NCI-H2107 treated with DMSO at 0.1 percent for 48 hours (cell line): Measurements from ENCODE around the gene TSPAN19.

Experiments used
- DNase-seq: peaks from one replicate; lab custom pipeline; 2025; ENCODE audit not compliant: unreplicated experiment; lab: John Stamatoyannopoulos, UW

TSPAN19 gene

DNA sequence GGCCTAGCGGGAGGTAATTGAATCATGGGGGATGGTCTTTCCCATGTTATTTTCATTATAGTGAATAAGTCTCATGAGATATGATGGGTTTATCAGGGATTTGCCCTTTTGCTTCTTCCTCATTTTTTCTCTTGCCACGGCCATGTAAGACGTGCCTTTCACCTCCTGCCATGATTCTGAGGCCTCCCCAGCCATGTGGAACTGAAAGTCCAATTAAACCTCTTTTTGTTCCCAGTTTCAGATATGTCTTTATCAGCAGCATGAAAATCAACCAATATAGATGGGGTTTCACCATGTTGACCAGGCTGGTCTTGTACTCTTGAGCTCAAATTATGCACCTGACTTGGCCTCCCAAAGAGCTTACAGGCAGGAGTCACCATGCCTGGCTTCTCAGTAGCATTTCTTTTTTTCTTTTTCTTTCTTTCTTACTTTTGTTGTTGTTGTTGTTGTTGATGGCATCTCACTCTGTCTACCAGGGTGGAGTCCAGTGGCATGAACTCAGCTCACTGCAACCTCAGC is 33.2 kb downstream of the TSPAN19 start:
- no peak for DNase-seq

DNA sequence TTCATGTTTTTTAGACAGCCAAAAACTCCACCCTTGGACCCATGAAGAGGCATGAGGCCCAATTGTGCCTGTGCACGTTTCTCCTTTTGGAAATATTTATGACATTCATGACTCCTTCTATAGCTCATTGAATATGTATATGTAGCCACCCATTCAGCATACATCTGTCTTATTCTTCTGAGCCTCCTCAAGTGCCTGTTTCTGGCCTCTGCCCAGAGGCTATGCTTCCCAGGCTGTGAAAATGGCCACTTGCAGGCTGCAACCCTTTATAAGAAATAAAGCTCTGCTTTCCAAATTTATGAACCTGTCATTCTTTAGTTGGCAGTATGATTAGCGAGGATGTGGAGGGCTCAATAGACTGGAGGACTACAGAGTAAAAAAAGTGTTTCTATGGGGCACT is 35.3 kb downstream of the TSPAN19 start:
- DNase-seq = no peak

DNA sequence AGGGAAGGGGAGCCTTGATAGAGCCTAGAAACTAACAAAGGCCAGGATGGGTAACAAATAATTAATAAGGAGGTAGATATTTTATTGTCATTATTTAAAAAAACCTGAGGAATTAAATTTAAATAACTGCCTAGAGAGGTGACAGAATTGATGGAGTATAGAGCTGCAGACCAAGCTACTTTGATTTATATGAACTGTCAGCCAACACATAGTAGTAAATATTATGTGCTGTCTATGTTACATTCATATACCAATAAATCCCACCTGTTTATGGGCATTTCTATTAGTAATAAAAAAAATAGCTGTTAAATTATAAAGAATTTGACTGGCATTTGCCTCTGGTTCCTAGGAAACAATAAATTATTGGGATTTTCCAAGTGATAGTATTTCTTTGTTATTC is 37.7 kb downstream of the TSPAN19 start:
- DNase-seq = no peak

DNA sequence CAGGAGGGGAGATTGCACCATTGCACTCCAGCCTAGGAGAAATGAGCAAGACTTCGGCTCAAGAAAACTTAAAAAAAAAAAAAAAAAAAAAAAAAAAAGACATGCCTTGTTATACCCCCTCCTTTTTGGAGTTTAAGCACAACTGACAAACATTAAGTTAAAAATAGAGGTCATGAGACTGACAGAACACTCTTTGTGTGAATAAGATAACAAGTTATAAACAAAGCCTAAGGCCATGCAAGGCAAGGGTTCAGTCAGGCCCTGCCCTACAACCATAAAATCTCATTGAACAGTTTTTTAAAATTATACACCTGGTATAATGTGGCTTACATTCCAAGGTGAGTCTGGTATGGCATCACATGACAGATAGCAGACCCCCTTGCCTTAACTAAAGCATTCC is 39.3 kb downstream of the TSPAN19 start:
- DNase-seq = no peak

DNA sequence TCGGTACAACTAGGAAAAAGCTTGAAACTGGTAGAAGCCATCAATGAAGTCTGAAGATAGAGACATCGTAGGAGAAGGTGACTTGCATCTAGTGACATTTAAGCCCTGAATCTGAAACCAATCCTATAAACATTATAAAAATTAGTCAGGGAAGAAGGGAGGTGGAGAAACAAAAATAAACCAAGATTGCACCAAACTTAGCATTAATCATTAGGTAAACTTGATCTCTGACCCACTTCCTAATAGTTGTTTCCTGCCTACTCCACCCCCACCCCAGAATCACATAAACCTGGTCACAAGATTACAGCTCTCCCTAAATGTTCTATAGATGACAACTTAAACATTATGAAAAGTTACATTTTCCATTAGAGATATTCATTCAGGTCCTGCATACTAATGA is 40.4 kb downstream of the TSPAN19 start:
- DNase-seq = no peak

DNA sequence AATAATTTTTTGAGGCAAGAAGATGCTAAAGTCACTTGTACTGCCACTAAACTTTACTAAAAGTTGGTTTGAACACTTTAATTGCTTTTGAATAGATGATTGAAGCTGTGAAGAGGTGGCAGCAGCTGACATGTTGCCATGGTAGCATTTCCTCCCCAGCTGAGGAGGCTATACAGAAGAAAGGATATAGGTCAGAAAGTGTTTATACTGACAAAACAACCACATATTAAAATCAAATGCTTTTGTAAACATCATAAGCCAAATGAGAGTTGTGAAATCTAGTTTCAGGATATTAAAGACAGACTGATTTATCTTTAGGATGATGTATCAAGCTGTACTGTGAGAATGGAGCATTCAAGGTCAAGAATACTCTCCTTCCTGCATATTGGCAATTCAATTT is 41.7 kb downstream of the TSPAN19 start:
- no peak for DNase-seq

DNA sequence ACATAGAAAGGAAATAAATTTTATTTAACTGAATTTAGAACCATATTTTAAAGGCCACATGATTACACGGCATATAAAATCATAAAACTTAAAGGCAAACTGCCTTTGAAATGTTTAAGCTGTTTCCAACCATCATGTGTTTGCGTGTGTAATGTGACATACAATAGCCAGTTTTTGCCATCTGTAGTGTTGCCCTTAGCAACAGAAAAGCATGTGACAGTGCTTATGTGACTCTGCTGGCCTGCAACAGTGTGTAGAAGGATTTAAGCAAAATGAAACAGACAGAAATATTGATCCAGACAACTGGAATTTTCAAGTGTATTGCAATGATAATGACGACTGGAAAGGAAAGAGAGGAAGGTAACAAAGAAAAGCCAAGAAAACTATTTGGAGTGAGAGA is 49.5 kb downstream of the TSPAN19 start:
- DNase-seq = no peak

DNA sequence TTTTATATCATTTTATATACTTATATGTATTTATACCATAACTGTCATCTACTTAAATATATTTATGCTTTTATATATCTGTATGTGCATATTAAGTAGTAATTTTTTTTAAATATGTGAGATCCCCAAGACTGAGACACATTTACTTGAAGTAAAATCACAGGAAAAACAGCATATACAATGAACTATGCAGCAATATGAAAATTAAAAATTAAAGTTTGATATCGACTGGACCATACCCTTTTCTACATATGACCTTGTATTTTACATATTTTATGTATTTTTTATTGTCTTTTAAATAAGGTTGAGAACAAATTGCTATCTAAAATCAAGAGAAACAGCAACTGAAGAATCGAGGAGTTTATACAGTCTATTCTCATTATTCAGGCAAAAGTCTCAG is 50.0 kb downstream of the TSPAN19 start:
- no peak for DNase-seq

DNA sequence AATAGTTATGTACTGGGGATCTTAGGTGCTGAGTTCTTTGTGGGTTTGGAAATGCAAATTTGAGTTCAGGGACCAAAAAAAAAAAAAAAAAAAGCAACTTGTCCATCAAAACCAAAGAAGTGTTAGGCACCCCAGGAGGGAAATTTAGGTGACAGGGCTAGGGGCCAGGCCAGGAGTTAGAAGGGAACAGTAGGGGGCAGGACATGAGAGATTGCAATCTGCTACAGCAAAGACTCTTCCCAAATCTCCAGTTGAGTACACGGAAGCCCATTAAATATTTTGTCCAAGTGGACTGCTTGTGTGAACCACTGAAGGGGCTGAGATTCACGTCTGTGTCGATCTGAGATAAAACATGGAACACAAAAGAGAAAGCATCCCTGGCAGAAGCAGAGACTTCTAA is 52.8 kb downstream of the TSPAN19 start:
- no peak for DNase-seq

DNA sequence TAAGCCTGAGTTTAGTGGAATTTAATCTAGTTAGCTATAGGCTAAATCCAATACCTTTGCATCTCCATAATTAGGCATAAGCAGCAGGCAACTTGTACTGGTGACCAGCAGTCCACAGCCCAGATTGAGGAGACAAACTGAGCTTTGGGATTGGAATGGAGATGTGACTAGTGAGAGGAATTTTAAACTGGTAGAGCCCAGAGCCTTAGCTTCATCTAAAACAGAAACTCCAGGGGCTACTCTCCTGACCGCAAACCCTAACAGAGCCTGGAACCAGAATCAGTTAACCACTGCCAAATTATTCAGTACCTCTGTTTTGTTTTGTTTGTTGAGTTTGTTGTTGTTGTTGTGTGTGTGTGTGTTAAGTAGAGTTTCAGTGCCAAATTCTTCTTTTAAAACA is 53.2 kb downstream of the TSPAN19 start:
- DNase-seq = no peak

DNA sequence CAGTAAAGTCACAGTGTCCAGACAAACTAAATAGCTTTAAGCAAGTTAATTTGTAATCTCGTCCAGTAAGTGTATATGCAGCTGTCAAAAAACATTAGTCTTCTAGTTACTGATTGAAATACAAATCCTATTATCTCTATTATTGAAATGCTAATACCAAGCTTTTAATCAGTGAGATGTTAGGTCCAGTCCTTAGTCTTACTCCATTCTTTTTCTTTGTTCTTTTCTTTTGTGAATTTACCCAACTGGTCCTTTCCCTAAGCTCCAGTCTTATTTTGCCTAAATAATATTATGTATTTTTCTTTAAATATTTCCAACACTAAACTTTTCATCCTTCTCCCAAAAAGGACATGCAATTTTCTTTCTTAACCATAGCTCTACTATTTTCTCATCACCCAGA is 57.2 kb downstream of the TSPAN19 start:
- DNase-seq = no peak

DNA sequence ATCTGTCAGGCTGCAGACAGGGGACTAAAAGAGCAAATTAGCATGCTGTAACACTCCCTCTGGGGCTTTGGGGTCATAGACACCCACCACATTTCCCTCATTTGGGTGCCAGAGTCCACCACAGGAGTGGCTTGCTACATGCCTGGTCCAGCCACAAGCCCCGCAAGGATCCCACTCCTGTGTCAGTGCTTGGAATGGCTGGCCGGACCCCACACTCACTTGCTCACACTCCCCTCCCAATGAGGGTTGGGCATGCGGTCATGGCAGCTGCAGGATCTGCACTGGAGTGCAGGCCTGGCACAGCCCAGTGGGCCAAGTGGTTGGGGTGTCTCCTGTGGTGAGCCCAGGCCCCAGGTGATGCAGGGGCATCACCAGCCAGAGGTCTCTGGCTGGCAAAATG is 59.9 kb downstream of the TSPAN19 start:
- DNase-seq = no peak

DNA sequence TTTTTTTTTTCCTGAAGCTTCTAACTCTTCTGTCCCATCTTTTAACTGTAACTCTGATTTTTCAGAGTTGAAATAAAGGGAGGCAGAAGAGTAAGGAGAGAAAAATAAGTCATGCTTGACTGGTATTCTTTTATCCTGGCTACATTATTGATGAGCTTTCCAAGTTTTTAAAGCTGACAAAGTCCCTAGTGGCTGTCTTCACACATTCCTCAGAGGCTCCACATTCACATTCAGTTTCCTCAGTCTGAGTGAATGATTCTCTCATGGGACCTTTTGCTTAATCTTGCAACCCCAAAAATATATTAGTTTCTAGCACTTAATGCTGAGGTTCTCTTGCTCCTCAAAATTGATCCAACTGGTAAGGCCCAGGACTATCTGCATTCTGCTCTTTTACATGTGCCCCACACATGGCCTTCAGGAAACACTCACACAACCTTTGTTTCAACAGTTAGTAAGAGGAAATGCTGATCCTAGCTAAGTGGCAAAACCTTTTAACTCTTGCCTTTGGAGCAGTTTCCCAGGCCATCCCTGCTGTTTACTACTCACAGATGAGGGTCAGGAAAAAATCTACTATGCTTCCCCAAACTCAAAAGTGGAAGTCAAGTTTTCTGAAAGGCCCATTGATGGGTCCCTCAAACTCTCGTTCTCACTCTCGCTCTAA is 61.8 kb downstream of the TSPAN19 start:
- no peak for DNase-seq

DNA sequence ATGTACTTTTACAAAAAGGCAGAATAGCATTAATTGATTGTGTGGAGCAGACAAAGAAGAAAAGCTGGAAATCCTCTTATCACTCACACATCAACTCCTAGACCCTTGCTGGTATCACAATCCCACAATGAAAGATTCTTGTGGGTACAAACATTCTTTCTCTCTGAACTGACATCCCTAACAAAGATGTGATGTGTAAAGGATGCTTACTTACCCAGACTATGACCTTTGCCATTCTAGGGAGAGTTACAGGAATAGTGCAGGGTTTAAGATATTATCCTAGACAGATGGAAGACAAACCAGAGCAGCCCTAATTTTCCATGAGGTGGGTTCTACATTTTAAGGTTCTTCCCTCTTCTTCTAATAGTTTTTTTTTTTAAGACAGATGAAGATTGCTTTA is 63.1 kb downstream of the TSPAN19 start:
- DNase-seq = no peak

DNA sequence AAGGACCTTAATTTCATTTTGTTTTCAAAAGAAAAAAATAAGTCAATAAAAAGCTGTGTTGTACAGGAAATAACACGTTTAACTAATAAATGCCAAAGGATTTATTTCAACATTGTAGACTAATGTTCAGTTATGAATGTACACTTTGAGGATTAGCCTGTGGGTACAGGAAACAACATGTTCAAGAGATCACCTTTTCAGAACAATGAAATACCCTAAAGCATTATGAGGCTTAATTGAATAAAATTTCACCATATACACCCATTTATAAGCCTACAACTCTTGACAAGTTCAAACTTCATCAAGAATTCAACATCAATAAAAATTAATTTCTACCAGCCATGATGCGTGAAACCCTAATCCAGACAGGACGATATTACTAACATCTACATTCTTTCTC is 66.9 kb downstream of the TSPAN19 start:
- no peak for DNase-seq
